GM23338 (cell line): Measurements from ENCODE around the gene ACRBP.

Experiments used
- CREB1 ChIP-seq: fragments of 250-450 bp; sonication (Bioruptor Pico); IDR thresholded peaks from 2 replicates; pipeline ENCODE4 v1.5.0; 2020; ENCODE audit warnings: low read depth, mild to moderate bottlenecking, moderate library complexity
- EZH2 ChIP-seq: fragments of 200-600 bp; sonication (generic); IDR thresholded peaks from one replicate; pipeline ENCODE4 v1.8.0; 2017; ENCODE audit warnings: antibody characterized with exemption, mild to moderate bottlenecking, low read depth; ENCODE audit not compliant: unreplicated experiment
- EZH2phosphoT487 ChIP-seq: fragments of 200-600 bp; sonication (generic); IDR thresholded peaks from one replicate; pipeline ENCODE4 v1.8.1; 2018; ENCODE audit warnings: antibody characterized with exemption; ENCODE audit not compliant: unreplicated experiment
- JUNB ChIP-seq: IDR thresholded peaks from one replicate; pipeline ENCODE4 v1.6.1; 2016; ENCODE audit warnings: antibody characterized with exemption; ENCODE audit not compliant: unreplicated experiment
- POLR2AphosphoS5 ChIP-seq: IDR thresholded peaks from 2 replicates; pipeline ENCODE4 v1.6.1; 2016; ENCODE audit warnings: antibody characterized with exemption, low read depth
- ZNF114 ChIP-seq: fragments of 250-450 bp; sonication (Bioruptor Pico); IDR thresholded peaks from 2 replicates; pipeline ENCODE4 v1.5.0; 2020; ENCODE audit warnings: mild to moderate bottlenecking, moderate library complexity
- TF ChIP-seq, protein P1 (sequence below), 2 experiments: fragments of 200-600 bp in 1 of 2; sonication (generic) in 1 of 2; conservative IDR thresholded peaks; 2 replicates each; pipeline versions ENCODE4 v1.5.1 to v1.6.1; 2016 to 2017; ENCODE audit warnings: antibody characterized with exemption in 2 of 2, low read depth in 2 of 2, mild to moderate bottlenecking in 2 of 2, moderate library complexity in 1 of 2
- TF ChIP-seq, protein P2 (sequence below): IDR thresholded peaks from one replicate; pipeline ENCODE4 v1.6.1; 2018; ENCODE audit warnings: antibody characterized with exemption; ENCODE audit not compliant: unreplicated experiment

DNA sequence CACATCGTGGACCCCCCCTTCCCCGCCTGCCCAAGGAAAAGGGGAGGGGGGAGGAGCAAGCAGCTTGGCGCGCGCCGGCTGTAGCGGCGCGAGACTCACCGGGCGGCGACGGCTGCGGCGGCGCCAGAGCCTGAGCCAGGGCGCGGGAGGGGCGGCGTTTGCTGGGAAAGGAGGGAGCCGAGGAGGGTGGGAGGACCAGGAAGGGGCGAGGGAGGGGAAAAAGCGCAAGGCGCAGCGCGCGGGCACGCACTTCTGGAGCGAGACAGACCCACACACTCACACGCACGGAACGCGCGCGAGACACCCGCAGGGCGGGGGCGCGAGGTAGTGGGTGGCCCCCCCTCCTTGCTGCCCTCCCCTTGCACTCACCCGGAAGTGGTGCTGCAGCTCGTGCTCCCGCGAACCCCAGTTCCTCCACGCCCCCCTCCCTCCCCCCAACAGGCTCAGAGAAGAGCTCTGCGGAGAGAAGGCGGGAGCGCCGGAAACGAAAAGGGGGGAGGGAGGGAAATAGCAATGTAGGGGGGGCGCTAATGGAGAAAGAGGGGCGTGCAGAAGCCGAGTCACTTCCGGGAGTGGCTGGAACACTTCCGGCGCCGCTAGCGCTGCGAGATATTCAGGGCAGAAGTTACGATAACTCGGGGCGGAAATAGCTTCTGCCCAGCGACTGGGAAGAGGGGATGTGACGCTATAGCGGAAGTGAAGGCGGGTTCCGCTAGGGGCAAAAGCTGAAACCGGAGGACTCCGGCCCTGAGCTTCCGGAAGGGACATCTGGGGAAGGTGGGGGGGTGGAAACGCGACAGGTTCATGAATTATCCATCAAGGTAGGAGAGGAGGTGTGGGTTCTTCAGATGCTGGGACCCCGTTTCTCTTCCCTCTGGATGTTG is 42.0 kb upstream of the ACRBP start, which contains the start of gene ZNF384:
- TF ChIP-seq POLR2AphosphoS5, result peak; percentile 57
- TF ChIP-seq, protein P1, sequence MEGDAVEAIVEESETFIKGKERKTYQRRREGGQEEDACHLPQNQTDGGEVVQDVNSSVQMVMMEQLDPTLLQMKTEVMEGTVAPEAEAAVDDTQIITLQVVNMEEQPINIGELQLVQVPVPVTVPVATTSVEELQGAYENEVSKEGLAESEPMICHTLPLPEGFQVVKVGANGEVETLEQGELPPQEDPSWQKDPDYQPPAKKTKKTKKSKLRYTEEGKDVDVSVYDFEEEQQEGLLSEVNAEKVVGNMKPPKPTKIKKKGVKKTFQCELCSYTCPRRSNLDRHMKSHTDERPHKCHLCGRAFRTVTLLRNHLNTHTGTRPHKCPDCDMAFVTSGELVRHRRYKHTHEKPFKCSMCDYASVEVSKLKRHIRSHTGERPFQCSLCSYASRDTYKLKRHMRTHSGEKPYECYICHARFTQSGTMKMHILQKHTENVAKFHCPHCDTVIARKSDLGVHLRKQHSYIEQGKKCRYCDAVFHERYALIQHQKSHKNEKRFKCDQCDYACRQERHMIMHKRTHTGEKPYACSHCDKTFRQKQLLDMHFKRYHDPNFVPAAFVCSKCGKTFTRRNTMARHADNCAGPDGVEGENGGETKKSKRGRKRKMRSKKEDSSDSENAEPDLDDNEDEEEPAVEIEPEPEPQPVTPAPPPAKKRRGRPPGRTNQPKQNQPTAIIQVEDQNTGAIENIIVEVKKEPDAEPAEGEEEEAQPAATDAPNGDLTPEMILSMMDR (conservative IDR thresholded peaks at IDR 0.05; ENCODE audit: low read depth in 2 of 2), result no peak
- TF ChIP-seq, protein P2, sequence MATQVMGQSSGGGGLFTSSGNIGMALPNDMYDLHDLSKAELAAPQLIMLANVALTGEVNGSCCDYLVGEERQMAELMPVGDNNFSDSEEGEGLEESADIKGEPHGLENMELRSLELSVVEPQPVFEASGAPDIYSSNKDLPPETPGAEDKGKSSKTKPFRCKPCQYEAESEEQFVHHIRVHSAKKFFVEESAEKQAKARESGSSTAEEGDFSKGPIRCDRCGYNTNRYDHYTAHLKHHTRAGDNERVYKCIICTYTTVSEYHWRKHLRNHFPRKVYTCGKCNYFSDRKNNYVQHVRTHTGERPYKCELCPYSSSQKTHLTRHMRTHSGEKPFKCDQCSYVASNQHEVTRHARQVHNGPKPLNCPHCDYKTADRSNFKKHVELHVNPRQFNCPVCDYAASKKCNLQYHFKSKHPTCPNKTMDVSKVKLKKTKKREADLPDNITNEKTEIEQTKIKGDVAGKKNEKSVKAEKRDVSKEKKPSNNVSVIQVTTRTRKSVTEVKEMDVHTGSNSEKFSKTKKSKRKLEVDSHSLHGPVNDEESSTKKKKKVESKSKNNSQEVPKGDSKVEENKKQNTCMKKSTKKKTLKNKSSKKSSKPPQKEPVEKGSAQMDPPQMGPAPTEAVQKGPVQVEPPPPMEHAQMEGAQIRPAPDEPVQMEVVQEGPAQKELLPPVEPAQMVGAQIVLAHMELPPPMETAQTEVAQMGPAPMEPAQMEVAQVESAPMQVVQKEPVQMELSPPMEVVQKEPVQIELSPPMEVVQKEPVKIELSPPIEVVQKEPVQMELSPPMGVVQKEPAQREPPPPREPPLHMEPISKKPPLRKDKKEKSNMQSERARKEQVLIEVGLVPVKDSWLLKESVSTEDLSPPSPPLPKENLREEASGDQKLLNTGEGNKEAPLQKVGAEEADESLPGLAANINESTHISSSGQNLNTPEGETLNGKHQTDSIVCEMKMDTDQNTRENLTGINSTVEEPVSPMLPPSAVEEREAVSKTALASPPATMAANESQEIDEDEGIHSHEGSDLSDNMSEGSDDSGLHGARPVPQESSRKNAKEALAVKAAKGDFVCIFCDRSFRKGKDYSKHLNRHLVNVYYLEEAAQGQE, result no peak
- no peak for TF ChIP-seq EZH2
- no peak for TF ChIP-seq JUNB
- TF ChIP-seq ZNF114, result no peak
- peak; percentile 96 for TF ChIP-seq CREB1
- TF ChIP-seq EZH2phosphoT487, result no peak
